GM18861 (cell line): ENCODE measurements around the gene FASTKD2.

Experiments used
- ATAC-seq: cut with Tn5 transposase; IDR thresholded peaks from one replicate; pipeline ENCODE4 v1.9.1; 2021; ENCODE audit not compliant: unreplicated experiment

Gene FASTKD2

GRCh38 chr2:206765242-206766056, at the start of gene FASTKD2, which contains the start of gene MDH1B:
TSS of gene FASTKD2 (plus strand) at chr2:206765606. CDS start at chr2:206766694, 1,088 bp downstream.
TSS of gene MDH1B (minus strand) at chr2:206765328. CDS start at chr2:206765271, 57 bp downstream.
- ATAC-seq = peak; percentile 93

GRCh38 chr2:206716623-206717022, 48.8 kb upstream of the FASTKD2 start:
- no peak for ATAC-seq

GRCh38 chr2:206718296-206718695, 47.1 kb upstream of the FASTKD2 start, which contains the start of gene DYTN:
TSS of gene DYTN (minus strand) at chr2:206718396. CDS start at chr2:206718279, 117 bp downstream.
- no peak for ATAC-seq

- ATAC-seq = peak; percentile 77
These were observed 44.0 kb upstream of the FASTKD2 start for GRCh38 chr2:206721256-206721920.

- ATAC-seq = no peak
These were observed 42.1 kb upstream of the FASTKD2 start for GRCh38 chr2:206723288-206723687.

- no peak for ATAC-seq
These were observed 38.1 kb upstream of the FASTKD2 start for GRCh38 chr2:206727287-206727686.

- no peak for ATAC-seq
These were observed 36.9 kb upstream of the FASTKD2 start for GRCh38 chr2:206728277-206729199.

GRCh38 chr2:206733341-206733740, 32.1 kb upstream of the FASTKD2 start:
- no peak for ATAC-seq

- no peak for ATAC-seq
These were observed 28.5 kb upstream of the FASTKD2 start for GRCh38 chr2:206736935-206737334.

GRCh38 chr2:206739271-206739670, 26.1 kb upstream of the FASTKD2 start:
- no peak for ATAC-seq

GRCh38 chr2:206740800-206741199, 24.6 kb upstream of the FASTKD2 start:
- no peak for ATAC-seq

- no peak for ATAC-seq
These were observed 8.6 kb upstream of the FASTKD2 start for GRCh38 chr2:206756816-206757215.

GRCh38 chr2:206764673-206765241, 649 bp upstream of the FASTKD2 start:
- ATAC-seq = no peak

- ATAC-seq = no peak
These were observed 888 bp downstream of the FASTKD2 start for GRCh38 chr2:206766057-206766930.

GRCh38 chr2:206774871-206775270, 9.5 kb downstream of the FASTKD2 start:
- ATAC-seq = no peak

- no peak for ATAC-seq
These were observed 11.0 kb downstream of the FASTKD2 start for GRCh38 chr2:206776432-206776831.

- ATAC-seq = no peak
These were observed 15.3 kb downstream of the FASTKD2 start for GRCh38 chr2:206780671-206781070.

GRCh38 chr2:206783718-206784117, 18.3 kb downstream of the FASTKD2 start:
- ATAC-seq = no peak

- no peak for ATAC-seq
These were observed 19.4 kb downstream of the FASTKD2 start for GRCh38 chr2:206784559-206785353.
